ENCODE data around the gene UGT3A1. TPM values are rescaled to one million over a fixed set of nuclear protein-coding genes. Genes with fewer than 3 reads are reported as not detected.
"Not testable (repeated sequence)": the region's sequence is repeated elsewhere in the genome, so short reads cannot be mapped to it uniquely, and the experiment has no call there.

Gene UGT3A1
- 5.2 and 5.6 TPM in 2 replicates for total RNA-seq
- long read RNA-seq, full-length matches to known transcripts, result 14 of 25 reads
- long read RNA-seq, partial matches to known transcripts, result 1 of 25 reads
- long read RNA-seq, other reads (novel, unspliced or antisense), result 10 of 25 reads

- no peak for TF ChIP-seq CTCF (IDR thresholded peaks at IDR 0.05; ENCODE audit: unreplicated experiment)
- Mint-ChIP-seq H3K36me3 (ENCODE audit: insufficient read depth) (no peaks in the 10 kb centered on the region), H3K9me3 (ENCODE audit: low read depth) (no peaks in the 10 kb centered on the region), H3K4me1 (ENCODE audit: low read depth) (peaks cover 15% of the 10 kb centered on the region), H3K27ac (peak within 1 kb of the TSS; percentile 87), H3K4me3 (ENCODE audit: low read depth) (peak within 1 kb of the TSS; percentile 75), H3K27me3 (peaks cover 7% of the 10 kb centered on the region)
- DNase-seq (ENCODE audit: low spot score, unreplicated experiment), result peak; percentile 17
Observed at GRCh38 chr5:35990941-35991611, at the start of gene UGT3A1. UGT3A1 (minus strand) TSS chr5:35991390; CDS start chr5:35991240, 150 bp downstream.

DNA sequence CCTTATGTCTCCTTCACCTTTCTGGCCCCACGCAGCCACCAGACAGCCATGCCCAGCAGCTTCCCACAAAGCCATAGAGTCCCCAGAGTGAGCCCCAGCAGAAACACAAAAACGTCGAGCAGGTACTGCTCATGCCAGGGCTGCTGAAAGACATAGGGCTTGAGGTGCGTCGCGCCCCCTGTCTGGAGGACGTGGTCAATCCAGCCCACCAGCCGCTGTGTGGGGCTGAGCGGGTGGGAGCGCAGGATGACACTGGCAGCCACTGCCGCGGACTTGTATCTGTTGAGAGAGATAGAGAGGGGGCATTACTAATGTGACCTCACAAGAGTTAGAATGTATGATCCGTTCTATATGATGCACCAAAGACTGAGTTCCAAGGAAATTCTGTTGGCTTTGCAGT lies 44.5 kb upstream of the UGT3A1 start:
- TF ChIP-seq CTCF (IDR thresholded peaks at IDR 0.05; ENCODE audit: unreplicated experiment), result no peak
- Mint-ChIP-seq H3K4me1 (ENCODE audit: low read depth) (peaks cover 2% of the 10 kb centered on the region), H3K27me3 (no peaks in the 10 kb centered on the region), H3K9me3 (ENCODE audit: low read depth) (no peaks in the 10 kb centered on the region), H3K36me3 (ENCODE audit: insufficient read depth) (no peaks in the 10 kb centered on the region), H3K4me3 (ENCODE audit: low read depth) (no peak overlapping the region), H3K27ac (no peak overlapping the region)
- DNase-seq (ENCODE audit: low spot score, unreplicated experiment), result no peak

DNA sequence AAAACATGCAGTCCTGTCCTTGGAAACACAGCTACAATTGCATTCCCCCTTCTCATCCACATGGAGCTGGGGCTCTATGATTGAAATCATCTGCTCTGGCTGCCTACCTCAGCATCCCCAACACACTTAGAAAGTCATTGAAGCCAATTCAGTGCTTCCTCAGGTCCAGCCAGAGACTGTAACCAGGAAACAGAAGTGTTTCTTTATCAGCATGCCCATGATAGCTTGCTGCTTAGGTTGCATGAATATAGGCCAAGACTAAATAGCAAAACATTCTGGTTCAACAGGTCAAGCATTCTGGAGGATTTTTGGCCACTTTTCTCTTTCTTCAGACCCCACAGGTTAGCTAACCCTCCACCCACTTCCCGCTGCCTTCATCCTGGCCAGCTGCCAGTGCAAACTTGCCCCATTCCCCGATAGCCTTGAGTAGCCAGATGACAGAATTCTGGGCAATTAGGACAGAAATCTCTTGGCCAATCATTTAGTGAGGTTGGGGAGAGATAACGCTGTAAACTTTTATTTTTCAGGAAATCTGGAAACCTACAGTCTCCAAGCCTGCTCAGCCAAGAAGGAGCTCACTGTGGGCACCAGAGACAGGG lies 43.4 kb upstream of the UGT3A1 start:
- not testable (repeated sequence) for DNase-seq (ENCODE audit: low spot score, unreplicated experiment); H3K27ac Mint-ChIP-seq; H3K4me3 Mint-ChIP-seq (ENCODE audit: low read depth); H3K9me3 Mint-ChIP-seq (ENCODE audit: low read depth); H3K36me3 Mint-ChIP-seq (ENCODE audit: insufficient read depth); H3K27me3 Mint-ChIP-seq; H3K4me1 Mint-ChIP-seq (ENCODE audit: low read depth)

GRCh38 chr5:36033486-36033885 lies 42.3 kb upstream of the UGT3A1 start:
- no peak overlapping the region for H3K4me3 Mint-ChIP-seq (ENCODE audit: low read depth)
- H3K27ac Mint-ChIP-seq, result no peak overlapping the region
- H3K36me3 Mint-ChIP-seq (ENCODE audit: insufficient read depth), result no peaks in the 10 kb centered on the region
- no peak for TF ChIP-seq CTCF (IDR thresholded peaks at IDR 0.05; ENCODE audit: unreplicated experiment)
- DNase-seq (ENCODE audit: low spot score, unreplicated experiment), result no peak
- H3K9me3 Mint-ChIP-seq (ENCODE audit: low read depth), result no peaks in the 10 kb centered on the region
- H3K27me3 Mint-ChIP-seq, result no peaks in the 10 kb centered on the region
- peaks cover 2% of the 10 kb centered on the region for H3K4me1 Mint-ChIP-seq (ENCODE audit: low read depth)

- Mint-ChIP-seq H3K4me3 (ENCODE audit: low read depth) (no peak overlapping the region), H3K27ac (no peak overlapping the region), H3K27me3 (no peaks in the 10 kb centered on the region), H3K4me1 (ENCODE audit: low read depth) (peaks cover 2% of the 10 kb centered on the region), H3K9me3 (ENCODE audit: low read depth) (no peaks in the 10 kb centered on the region), H3K36me3 (ENCODE audit: insufficient read depth) (no peaks in the 10 kb centered on the region)
- DNase-seq (ENCODE audit: low spot score, unreplicated experiment), result no peak
- no peak for TF ChIP-seq CTCF (IDR thresholded peaks at IDR 0.05; ENCODE audit: unreplicated experiment)
Observed at GRCh38 chr5:36033047-36033446, 41.9 kb upstream of the UGT3A1 start.

GRCh38 chr5:36031223-36031622 lies 40.0 kb upstream of the UGT3A1 start:
- Mint-ChIP-seq H3K4me1 (ENCODE audit: low read depth) (peaks cover 2% of the 10 kb centered on the region), H3K9me3 (ENCODE audit: low read depth) (peaks cover 3% of the 10 kb centered on the region), H3K27me3 (no peaks in the 10 kb centered on the region), H3K36me3 (ENCODE audit: insufficient read depth) (no peaks in the 10 kb centered on the region), H3K4me3 (ENCODE audit: low read depth) (no peak overlapping the region), H3K27ac (no peak overlapping the region)
- no peak for TF ChIP-seq CTCF (IDR thresholded peaks at IDR 0.05; ENCODE audit: unreplicated experiment)
- DNase-seq (ENCODE audit: low spot score, unreplicated experiment), result no peak

All from progenitor cell of endocrine pancreas (in vitro differentiated cells).